MV-4-11 (cell line): ENCODE results near the gene FBXO21.
"Not testable (repeated sequence)": the region's sequence is repeated elsewhere in the genome, so short reads cannot be mapped to it uniquely, and the experiment has no call there.

Experiments
- DNase-seq: peaks from one replicate; lab custom pipeline; 2025; lab: John Stamatoyannopoulos, UW

Gene FBXO21

GRCh38 chr12:117190210-117190781 lies at the start of gene FBXO21:
TSS of gene FBXO21 (minus strand) at chr12:117190470. CDS start at chr12:117190456, 14 bp downstream.
- peak; percentile 18 for DNase-seq

GRCh38 chr12:117236456-117237001 lies 46.3 kb upstream of the FBXO21 start:
- peak; percentile 40 for DNase-seq

GRCh38 chr12:117235261-117235660 lies 45.0 kb upstream of the FBXO21 start:
- DNase-seq, result no peak

GRCh38 chr12:117234441-117234840 lies 44.2 kb upstream of the FBXO21 start:
- no peak for DNase-seq

- no peak for DNase-seq
Observed at GRCh38 chr12:117231750-117232149, 41.5 kb upstream of the FBXO21 start.

- DNase-seq, result no peak
Observed at GRCh38 chr12:117228239-117228638, 38.0 kb upstream of the FBXO21 start.

- DNase-seq, result no peak
Observed at GRCh38 chr12:117227000-117227653, 36.9 kb upstream of the FBXO21 start.

- no peak for DNase-seq
Observed at GRCh38 chr12:117226505-117226904, 36.2 kb upstream of the FBXO21 start.

GRCh38 chr12:117225179-117225578 lies 34.9 kb upstream of the FBXO21 start:
- no peak for DNase-seq

- not testable (repeated sequence) for DNase-seq
Observed at GRCh38 chr12:117220947-117221346, 30.7 kb upstream of the FBXO21 start.

GRCh38 chr12:117218149-117218548 lies 27.9 kb upstream of the FBXO21 start:
- no peak for DNase-seq

GRCh38 chr12:117216686-117217085 lies 26.4 kb upstream of the FBXO21 start:
- no peak for DNase-seq

- no peak for DNase-seq
Observed at GRCh38 chr12:117214797-117215196, 24.5 kb upstream of the FBXO21 start.

GRCh38 chr12:117213295-117213808 lies 23.1 kb upstream of the FBXO21 start:
- no peak for DNase-seq

- peak; percentile 47 for DNase-seq
Observed at GRCh38 chr12:117212563-117213190, 22.4 kb upstream of the FBXO21 start.

- no peak for DNase-seq
Observed at GRCh38 chr12:117210266-117210918, 20.1 kb upstream of the FBXO21 start.

- no peak for DNase-seq
Observed at GRCh38 chr12:117209626-117210025, 19.4 kb upstream of the FBXO21 start.

- DNase-seq, result no peak
Observed at GRCh38 chr12:117208811-117209455, 18.7 kb upstream of the FBXO21 start.

GRCh38 chr12:117208206-117208605 lies 17.9 kb upstream of the FBXO21 start:
- no peak for DNase-seq

- no peak for DNase-seq
Observed at GRCh38 chr12:117207675-117208074, 17.4 kb upstream of the FBXO21 start.

- no peak for DNase-seq
Observed at GRCh38 chr12:117202556-117202955, 12.3 kb upstream of the FBXO21 start.

GRCh38 chr12:117202033-117202432 lies 11.8 kb upstream of the FBXO21 start:
- DNase-seq, result no peak
